GM19395 (cell line): ENCODE results near the gene CNTNAP1.
"Not testable (repeated sequence)": the region's sequence is repeated elsewhere in the genome, so short reads cannot be mapped to it uniquely, and the experiment has no call there.

ENCODE experiments used
- ATAC-seq: cut with Tn5 transposase; IDR thresholded peaks from one replicate; pipeline ENCODE4 v1.9.1; 2021; ENCODE audit warnings: mild to moderate bottlenecking, moderate library complexity; ENCODE audit not compliant: unreplicated experiment

CNTNAP1 gene

GRCh38 chr17:42681976-42682721 lies at the start of gene CNTNAP1:
Gene CNTNAP1, plus strand, starts transcription at chr17:42682531. Its CDS starts 299 bp downstream, at chr17:42682830.
- no peak for ATAC-seq

- no peak for ATAC-seq
These were observed 49.3 kb upstream of the CNTNAP1 start for GRCh38 chr17:42632949-42633444.

DNA sequence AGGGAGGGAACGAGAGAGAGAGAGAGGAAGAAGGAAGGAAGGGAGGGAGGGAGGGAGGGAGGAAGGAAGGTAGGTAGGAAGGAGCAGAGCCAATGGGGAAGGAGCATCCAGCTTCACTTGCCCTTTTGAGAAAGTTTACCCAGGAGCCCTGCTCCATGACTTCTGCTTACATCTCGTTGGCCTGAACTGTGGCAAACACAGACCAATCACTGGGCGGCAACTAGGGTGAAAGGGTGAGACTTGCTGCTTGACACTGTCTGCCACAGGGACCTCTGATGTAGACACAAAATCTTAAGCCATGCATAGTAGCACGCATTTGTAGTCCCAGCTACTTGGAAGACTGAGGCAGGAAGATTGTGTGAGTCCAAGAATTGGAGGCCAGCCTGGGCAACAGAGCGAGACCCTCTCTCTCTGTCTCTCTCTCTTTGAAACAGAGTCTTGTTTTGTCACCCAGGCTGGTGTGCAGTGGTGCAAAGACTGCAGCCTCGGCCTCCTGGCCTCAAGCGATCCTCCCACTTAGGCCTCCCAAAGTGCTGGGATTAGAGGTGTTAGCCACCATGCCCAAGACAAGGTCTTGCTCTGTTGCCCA lies 42.7 kb upstream of the CNTNAP1 start:
- ATAC-seq, result no peak

DNA sequence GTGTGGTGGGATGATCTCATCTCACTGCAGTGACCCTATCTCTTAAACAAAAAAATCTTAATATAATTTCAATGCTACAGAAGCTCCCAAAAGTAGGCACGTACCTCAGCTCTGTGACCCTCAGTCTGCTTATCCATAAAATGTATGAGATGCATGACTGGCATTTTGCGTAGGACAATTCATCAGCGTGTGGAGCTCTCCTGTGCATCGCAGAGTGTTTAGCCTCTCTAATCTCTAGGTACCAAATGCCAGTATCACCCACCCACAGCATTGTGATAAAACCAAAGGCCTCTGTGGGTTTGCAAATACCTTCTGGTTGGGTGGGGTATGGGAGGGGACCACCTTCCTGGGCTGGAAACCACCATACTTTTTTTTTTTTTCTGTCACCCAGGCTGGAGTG lies 42.2 kb upstream of the CNTNAP1 start:
- ATAC-seq, result no peak

DNA sequence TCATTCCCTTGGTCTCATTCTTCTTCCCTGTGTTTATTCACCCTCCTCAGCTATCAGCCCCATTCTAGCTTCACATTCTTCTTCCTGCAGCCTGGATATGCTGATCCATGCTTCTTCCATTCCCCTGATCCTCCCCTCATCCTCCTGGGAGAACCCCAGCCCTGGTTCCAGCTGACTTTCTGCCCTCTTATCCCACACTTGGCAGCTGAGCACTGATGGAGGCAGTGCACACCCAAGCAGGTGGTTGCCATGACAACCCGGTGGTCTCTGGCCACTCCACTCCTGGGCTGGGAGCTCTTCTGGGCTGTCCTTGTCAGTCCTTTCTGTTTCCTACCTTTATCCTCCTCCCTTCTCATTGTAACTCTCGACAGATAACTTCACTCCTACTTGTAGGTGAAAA lies 40.0 kb upstream of the CNTNAP1 start:
- no peak for ATAC-seq

DNA sequence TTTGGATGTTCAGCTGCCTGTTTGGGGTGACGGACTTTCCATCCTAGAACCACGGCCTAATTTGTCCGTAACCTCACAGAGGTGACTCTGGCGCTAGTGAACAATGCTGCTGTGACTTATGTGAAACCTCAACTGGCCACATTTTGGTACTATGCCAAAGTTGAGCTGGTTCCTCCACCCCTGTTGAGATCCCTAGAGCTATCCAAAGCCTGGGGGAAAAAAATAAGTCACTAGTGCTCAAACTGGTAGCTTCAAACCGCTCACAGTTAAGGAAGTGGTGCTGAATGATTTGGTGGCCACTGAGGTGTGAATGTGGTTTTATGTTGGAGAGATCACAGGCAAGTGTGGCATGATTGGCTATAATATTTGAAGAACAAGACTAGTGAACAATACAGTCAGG lies 34.6 kb upstream of the CNTNAP1 start:
- ATAC-seq, result no peak

- no peak for ATAC-seq
These were observed 30.9 kb upstream of the CNTNAP1 start for GRCh38 chr17:42651392-42651791.

GRCh38 chr17:42653179-42654124 lies 28.9 kb upstream of the CNTNAP1 start:
- ATAC-seq, result no peak

GRCh38 chr17:42655528-42655927 lies 26.8 kb upstream of the CNTNAP1 start:
- ATAC-seq, result no peak

DNA sequence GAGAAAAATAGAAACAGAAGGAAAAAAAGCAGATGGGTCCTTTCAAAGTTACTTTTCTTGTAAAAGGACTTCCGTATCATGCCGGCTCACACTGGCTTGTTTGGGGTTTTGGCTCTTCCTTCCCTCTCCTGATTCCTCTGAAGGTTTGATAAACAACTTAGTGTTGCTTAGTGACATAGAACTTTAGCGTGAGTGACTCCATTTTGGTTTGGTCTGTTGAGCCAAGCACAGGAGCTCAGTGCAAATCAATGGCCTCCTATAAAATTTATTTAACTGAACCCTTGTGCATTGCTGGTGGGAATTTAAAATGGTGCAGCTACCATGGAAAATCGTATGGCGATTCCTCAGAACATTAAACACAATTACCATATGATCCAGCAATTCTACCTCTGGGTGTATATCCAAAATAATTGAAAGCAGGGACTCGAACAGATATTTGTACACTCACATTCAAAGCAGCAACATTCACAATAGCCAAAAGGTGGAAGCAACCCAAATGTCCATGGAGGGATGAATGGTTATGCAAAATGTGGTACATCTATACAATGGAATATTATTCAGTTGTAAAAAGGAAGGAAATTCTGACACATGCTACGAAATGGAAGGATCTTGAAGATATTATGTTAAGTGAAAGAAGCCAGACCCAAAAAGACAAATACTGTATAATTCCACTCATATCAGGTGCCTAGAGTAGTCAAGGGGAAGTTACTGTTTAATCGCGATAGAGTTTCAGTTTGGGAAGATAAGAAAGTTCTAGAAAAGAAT lies 24.3 kb upstream of the CNTNAP1 start:
- ATAC-seq, result no peak

GRCh38 chr17:42659079-42659931 lies 23.0 kb upstream of the CNTNAP1 start, which contains the start of gene TUBG2:
Gene TUBG2, plus strand, starts transcription at chr17:42659284. Its CDS starts 220 bp downstream, at chr17:42659504.
- no peak for ATAC-seq

- ATAC-seq, result not testable (repeated sequence)
These were observed 22.4 kb upstream of the CNTNAP1 start for GRCh38 chr17:42659932-42660274.

GRCh38 chr17:42660692-42661345 lies 21.5 kb upstream of the CNTNAP1 start:
- no peak for ATAC-seq

- no peak for ATAC-seq
These were observed 16.7 kb upstream of the CNTNAP1 start for GRCh38 chr17:42665581-42666001.

GRCh38 chr17:42666126-42666525 lies 16.2 kb upstream of the CNTNAP1 start:
- not testable (repeated sequence) for ATAC-seq

- no peak for ATAC-seq
These were observed 15.0 kb upstream of the CNTNAP1 start for GRCh38 chr17:42667088-42667951.

DNA sequence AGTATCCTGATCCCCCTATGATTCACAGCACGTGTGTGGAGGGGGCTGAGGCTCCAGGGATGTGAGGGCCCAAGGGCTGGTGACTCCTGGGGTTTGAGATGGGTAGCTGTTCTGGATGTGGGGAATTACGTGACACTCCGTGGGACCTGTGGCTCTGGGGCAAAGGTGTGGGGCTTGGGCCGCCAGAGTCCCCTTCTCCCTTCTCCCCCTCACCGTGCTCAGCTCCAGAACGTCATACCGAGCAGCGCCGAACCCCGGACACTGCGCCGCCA lies 12.7 kb upstream of the CNTNAP1 start:
- no peak for ATAC-seq

DNA sequence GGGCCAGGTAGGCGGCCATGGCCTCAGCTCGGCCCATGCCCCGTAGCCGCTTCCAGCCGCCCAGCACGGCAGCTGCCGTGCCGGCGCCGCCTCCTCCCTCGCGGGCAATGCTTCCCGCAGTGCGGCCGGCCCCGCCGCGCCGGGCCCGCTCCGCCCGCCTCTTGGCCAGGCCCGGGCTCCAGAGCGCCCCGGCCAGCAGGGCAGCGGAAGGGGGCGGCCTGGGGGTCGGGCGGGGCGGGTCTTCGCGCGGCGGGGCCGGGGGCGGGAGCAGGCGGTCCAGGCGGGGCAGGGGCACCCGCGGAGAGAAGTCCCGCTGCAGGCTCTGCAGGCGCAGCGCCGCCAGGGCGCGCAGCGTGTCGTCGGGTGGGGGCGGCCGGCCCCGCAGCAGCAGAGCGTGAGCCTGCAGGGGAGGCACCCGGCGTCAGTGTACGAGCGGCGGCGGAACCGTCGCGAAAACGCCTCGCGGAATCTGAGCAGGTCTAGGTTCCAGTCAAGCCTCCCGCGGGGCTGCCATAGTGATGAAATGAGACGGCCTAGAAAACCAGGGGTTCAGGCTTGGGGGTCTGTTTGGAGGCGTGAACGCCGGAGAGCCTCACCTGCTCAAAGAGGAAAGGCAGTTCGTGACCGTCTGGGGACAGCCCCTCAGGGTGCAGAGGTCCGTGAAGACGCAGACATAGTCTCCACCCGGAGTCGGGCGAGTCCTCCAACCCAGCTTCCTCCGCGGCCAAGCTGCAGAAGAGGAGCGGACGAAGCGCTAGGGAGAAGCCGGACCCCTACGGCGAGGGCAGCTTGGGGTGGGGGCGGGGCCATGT lies 12.1 kb upstream of the CNTNAP1 start:
- no peak for ATAC-seq
